Astrocyte (in vitro differentiated cells and primary cell): Measurements from ENCODE around the gene KRT4. TPM values are rescaled to one million over a fixed set of nuclear protein-coding genes. Genes with fewer than 3 reads are reported as not detected.

ENCODE experiments used
- DNase-seq: peaks from one replicate; pipeline ENCODE4 v3.0.0-alpha.2; 2010; ENCODE audit warnings: low read depth
- FAIRE-seq: peaks from 2 replicates; lab custom pipeline; 2011; peaks lifted over from hg19 to GRCh38; lab: Jason Lieb, UNC
- H2AFZ ChIP-seq: 2 replicates; pipeline ENCODE4 v1.6.0; 2012; ENCODE audit warnings: low read depth, low read length, inconsistent platforms
- H3K27ac ChIP-seq: 2 replicates; pipeline ENCODE4 v1.5.1; 2011; ENCODE audit warnings: low read depth, low read length, inconsistent platforms
- H3K27me3 ChIP-seq: 2 replicates; pipeline ENCODE4 v1.6.0; 2011; ENCODE audit warnings: low read length, inconsistent platforms; ENCODE audit not compliant: insufficient read depth
- H3K36me3 ChIP-seq: 2 replicates; pipeline ENCODE4 v1.5.1; 2011; ENCODE audit warnings: low read length, inconsistent platforms; ENCODE audit not compliant: insufficient read depth
- H3K4me1 ChIP-seq: 2 replicates; pipeline ENCODE4 v1.5.1; 2011; ENCODE audit warnings: low read length, inconsistent platforms; ENCODE audit not compliant: insufficient read depth
- H3K4me2 ChIP-seq: 2 replicates; pipeline ENCODE4 v1.6.0; 2012; ENCODE audit warnings: low read length, inconsistent platforms
- H3K4me3 ChIP-seq: 2 replicates; pipeline ENCODE4 v1.5.1; 2011; ENCODE audit warnings: low read depth, mild to moderate bottlenecking, low read length, inconsistent platforms; ENCODE audit not compliant: insufficient read depth
- H3K79me2 ChIP-seq: 2 replicates; pipeline ENCODE4 v1.6.0; 2012; ENCODE audit warnings: mild to moderate bottlenecking, low read length, inconsistent platforms; ENCODE audit not compliant: insufficient read depth
- H3K9ac ChIP-seq: 2 replicates; pipeline ENCODE4 v1.6.0; 2012; ENCODE audit warnings: mild to moderate bottlenecking, low read length, inconsistent platforms
- H3K9me3 ChIP-seq: 2 replicates; pipeline ENCODE4 v1.5.1; 2012; ENCODE audit warnings: low read depth, mild to moderate bottlenecking, low read length, inconsistent platforms; ENCODE audit not compliant: insufficient read depth
- H4K20me1 ChIP-seq: 2 replicates; pipeline ENCODE4 v1.6.0; 2012; ENCODE audit warnings: low read length, inconsistent platforms; ENCODE audit not compliant: insufficient read depth
- H3K27ac Mint-ChIP-seq: one replicate; pipeline ENCODE4 v1.8.0; 2021; ENCODE audit warnings: mild to moderate bottlenecking, mixed read lengths; ENCODE audit not compliant: unreplicated experiment
- H3K27me3 Mint-ChIP-seq: one replicate; pipeline ENCODE4 v1.8.0; 2021; ENCODE audit warnings: low read depth, mixed read lengths; ENCODE audit not compliant: unreplicated experiment
- H3K36me3 Mint-ChIP-seq: one replicate; pipeline ENCODE4 v1.8.0; 2021; ENCODE audit warnings: low read depth, mixed read lengths; ENCODE audit not compliant: unreplicated experiment
- H3K4me1 Mint-ChIP-seq: one replicate; pipeline ENCODE4 v1.8.0; 2021; ENCODE audit warnings: low read depth, mixed read lengths; ENCODE audit not compliant: unreplicated experiment
- H3K4me3 Mint-ChIP-seq: one replicate; pipeline ENCODE4 v1.8.0; 2021; ENCODE audit warnings: mild to moderate bottlenecking, moderate library complexity, mixed read lengths; ENCODE audit not compliant: unreplicated experiment
- H3K9me3 Mint-ChIP-seq: one replicate; pipeline ENCODE4 v1.8.0; 2021; ENCODE audit warnings: mild to moderate bottlenecking, mixed read lengths; ENCODE audit not compliant: unreplicated experiment
- CTCF ChIP-seq: IDR thresholded peaks from 2 replicates; pipeline ENCODE4 v1.5.1; 2011; ENCODE audit warnings: low read depth, mild to moderate bottlenecking, inconsistent platforms, low read length, moderate library complexity; ENCODE audit not compliant: insufficient read depth
- EZH2 ChIP-seq: IDR thresholded peaks from 2 replicates; pipeline ENCODE4 v1.6.1; 2012; ENCODE audit warnings: mild to moderate bottlenecking, low read length, inconsistent platforms; ENCODE audit not compliant: insufficient read depth
- total RNA-seq: library from RNA; stranded (reverse); gene quantifications from 2 replicates; pipeline ENCODE4 v1.2.1, GENCODE V29; 2021

KRT4 gene
- total RNA-seq, 1 donor from 2014 or later, result not detected

- no peak for TF ChIP-seq EZH2
- no peak for TF ChIP-seq CTCF
- peaks cover 69% of the 10 kb centered on the region for H3K27me3 Mint-ChIP-seq
- FAIRE-seq, result no peak
Measured at GRCh38 chr12:52781399-52782082, 32.4 kb downstream of the KRT4 start.

GRCh38 chr12:52779914-52780313, 34.0 kb downstream of the KRT4 start:
- Histone ChIP-seq H3K4me1 (no peaks in the 10 kb centered on the region), H3K9me3 (no peaks in the 10 kb centered on the region), H3K27ac (no peak overlapping the region), H2AFZ (no peak overlapping the region), H3K9ac (no peak overlapping the region), H3K36me3 (no peaks in the 10 kb centered on the region), H3K79me2 (no peaks in the 10 kb centered on the region), H4K20me1 (no peaks in the 10 kb centered on the region), H3K4me2 (no peak overlapping the region), H3K4me3 (no peak overlapping the region), H3K27me3 (peaks cover 42% of the 10 kb centered on the region)
- peaks cover 2% of the 10 kb centered on the region for H3K9me3 Mint-ChIP-seq
- peaks cover under 1% of the 10 kb centered on the region for H3K36me3 Mint-ChIP-seq
- DNase-seq (no peak), FAIRE-seq (no peak)
- TF ChIP-seq EZH2, result no peak
- TF ChIP-seq CTCF, result no peak
- peaks cover 74% of the 10 kb centered on the region for H3K27me3 Mint-ChIP-seq
- no peak overlapping the region for H3K27ac Mint-ChIP-seq
- no peak overlapping the region for H3K4me3 Mint-ChIP-seq
- no peaks in the 10 kb centered on the region for H3K4me1 Mint-ChIP-seq

More at GRCh38 chr12:52781399-52782082, 32.4 kb downstream of the KRT4 start:
- Histone ChIP-seq H3K27ac (no peak overlapping the region), H3K79me2 (no peaks in the 10 kb centered on the region), H4K20me1 (no peaks in the 10 kb centered on the region), H3K4me3 (no peak overlapping the region), H3K4me1 (no peaks in the 10 kb centered on the region), H3K9me3 (no peaks in the 10 kb centered on the region), H2AFZ (no peak overlapping the region), H3K4me2 (no peak overlapping the region), H3K27me3 (peaks cover 45% of the 10 kb centered on the region), H3K36me3 (no peaks in the 10 kb centered on the region), H3K9ac (no peak overlapping the region)
- DNase-seq, result no peak
- Mint-ChIP-seq H3K36me3 (peaks cover 2% of the 10 kb centered on the region), H3K27ac (no peak overlapping the region), H3K4me1 (no peaks in the 10 kb centered on the region), H3K9me3 (peaks cover 7% of the 10 kb centered on the region), H3K4me3 (no peak overlapping the region)

GRCh38 chr12:52778833-52779232, 35.1 kb downstream of the KRT4 start:
- no peak overlapping the region for H2AFZ ChIP-seq
- no peak overlapping the region for H3K27ac ChIP-seq
- TF ChIP-seq EZH2 (no peak), CTCF (no peak)
- Mint-ChIP-seq H3K9me3 (peaks cover 2% of the 10 kb centered on the region), H3K27ac (no peak overlapping the region), H3K4me1 (no peaks in the 10 kb centered on the region), H3K4me3 (no peak overlapping the region), H3K36me3 (no peaks in the 10 kb centered on the region), H3K27me3 (peaks cover 71% of the 10 kb centered on the region)
- H3K9me3 ChIP-seq, result no peaks in the 10 kb centered on the region
- H4K20me1 ChIP-seq, result no peaks in the 10 kb centered on the region
- H3K36me3 ChIP-seq, result no peaks in the 10 kb centered on the region
- FAIRE-seq (no peak), DNase-seq (no peak)
- no peaks in the 10 kb centered on the region for H3K4me1 ChIP-seq
- H3K27me3 ChIP-seq, result peaks cover 42% of the 10 kb centered on the region
- H3K79me2 ChIP-seq, result no peaks in the 10 kb centered on the region
- H3K4me3 ChIP-seq, result no peak overlapping the region
- H3K4me2 ChIP-seq, result no peak overlapping the region
- no peak overlapping the region for H3K9ac ChIP-seq
